Measurements from ENCODE around the gene FAM209B.

The FAM209B gene

DNA sequence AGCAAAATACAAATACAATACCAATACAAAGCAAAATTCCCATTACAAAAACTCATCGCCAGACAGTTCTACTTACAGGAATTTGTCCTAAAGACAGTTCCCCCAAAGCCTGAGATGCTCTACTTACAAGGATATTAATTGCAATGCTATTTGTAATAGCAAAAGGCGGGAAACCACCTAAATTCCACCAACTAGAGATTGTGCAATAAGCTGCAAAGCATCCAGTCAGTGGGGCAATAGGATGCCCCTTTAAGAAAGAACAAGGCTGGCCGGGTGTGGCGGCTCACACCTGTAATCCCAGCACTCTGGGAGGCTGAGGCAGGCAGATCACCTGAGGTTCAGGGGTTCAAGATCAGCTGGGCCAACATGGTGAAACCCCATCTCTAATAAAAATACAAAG, 39.1 kb downstream of the FAM209B start:
- H3K4me3 ChIP-seq (ENCODE audit: low read length in 2 of 2), result no peak overlapping the region
- no peak overlapping the region for H3K27ac ChIP-seq (ENCODE audit: low read length)
- H3K27me3 ChIP-seq (ENCODE audit: control insufficient read depth in 1 of 2, insufficient read depth in 2 of 2, low read length in 2 of 2), result no peaks in the 10 kb centered on the region
- peaks cover 0 to 3% of the 10 kb centered on the region in 2 donors for H3K9me3 ChIP-seq (ENCODE audit: control insufficient read depth in 2 of 2, low read length in 2 of 2)
- no peaks in the 10 kb centered on the region for H3K36me3 ChIP-seq (ENCODE audit: control insufficient read depth in 2 of 2, insufficient read depth in 2 of 2, low read length in 2 of 2)
- no peak overlapping the region for H3K9ac ChIP-seq (ENCODE audit: low read length in 2 of 2)
- H3K4me1 ChIP-seq (ENCODE audit: control insufficient read depth, insufficient read depth, low read length), result no peaks in the 10 kb centered on the region

DNA sequence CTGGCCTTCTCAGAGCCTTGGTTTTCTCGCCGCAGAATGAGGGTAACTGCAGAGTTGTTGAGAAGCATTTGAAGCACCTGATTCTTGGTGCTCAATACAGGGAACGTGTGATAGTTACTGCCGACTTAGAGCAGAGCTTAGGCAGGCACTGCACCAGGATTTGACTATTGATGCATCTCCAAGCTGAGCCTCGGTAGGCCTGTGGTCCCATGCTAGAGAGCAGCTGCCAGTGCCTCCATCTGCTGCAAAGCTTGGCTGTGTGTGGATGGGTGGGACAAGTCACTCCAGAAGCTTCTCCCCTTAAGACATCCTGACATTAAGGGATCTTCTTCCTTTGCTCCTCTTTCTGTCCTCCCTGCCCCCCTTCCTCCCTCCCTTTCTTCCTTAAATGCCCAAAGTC, 40.9 kb downstream of the FAM209B start:
- no peak overlapping the region for H3K4me3 ChIP-seq (ENCODE audit: low read length in 2 of 2)
- no peaks in the 10 kb centered on the region for H3K27me3 ChIP-seq (ENCODE audit: control insufficient read depth in 1 of 2, insufficient read depth in 2 of 2, low read length in 2 of 2)
- H3K4me1 ChIP-seq (ENCODE audit: control insufficient read depth, insufficient read depth, low read length), result no peaks in the 10 kb centered on the region
- H3K9ac ChIP-seq (ENCODE audit: low read length in 2 of 2), result no peak overlapping the region
- no peaks in the 10 kb centered on the region for H3K36me3 ChIP-seq (ENCODE audit: control insufficient read depth in 2 of 2, insufficient read depth in 2 of 2, low read length in 2 of 2)
- H3K27ac ChIP-seq (ENCODE audit: low read length), result no peak overlapping the region
- H3K9me3 ChIP-seq (ENCODE audit: control insufficient read depth in 2 of 2, low read length in 2 of 2), result peaks cover 0 to 3% of the 10 kb centered on the region in 2 donors

GRCh38 chr20:56574531-56575142, 41.6 kb downstream of the FAM209B start:
- H3K9me3 ChIP-seq (ENCODE audit: control insufficient read depth in 2 of 2, low read length in 2 of 2), result peaks cover 0 to 3% of the 10 kb centered on the region in 2 donors
- H3K36me3 ChIP-seq (ENCODE audit: control insufficient read depth in 2 of 2, insufficient read depth in 2 of 2, low read length in 2 of 2), result no peaks in the 10 kb centered on the region
- H3K4me1 ChIP-seq (ENCODE audit: control insufficient read depth, insufficient read depth, low read length), result no peaks in the 10 kb centered on the region
- no peaks in the 10 kb centered on the region for H3K27me3 ChIP-seq (ENCODE audit: control insufficient read depth in 1 of 2, insufficient read depth in 2 of 2, low read length in 2 of 2)
- no peak overlapping the region for H3K4me3 ChIP-seq (ENCODE audit: low read length in 2 of 2)
- no peak overlapping the region for H3K27ac ChIP-seq (ENCODE audit: low read length)
- H3K9ac ChIP-seq (ENCODE audit: low read length in 2 of 2), result no peak overlapping the region

- H3K27ac ChIP-seq (ENCODE audit: low read length), result no peak overlapping the region
- H3K9me3 ChIP-seq (ENCODE audit: control insufficient read depth in 2 of 2, low read length in 2 of 2), result peaks cover 0 to 3% of the 10 kb centered on the region in 2 donors
- no peak overlapping the region for H3K9ac ChIP-seq (ENCODE audit: low read length in 2 of 2)
- no peak overlapping the region for H3K4me3 ChIP-seq (ENCODE audit: low read length in 2 of 2)
- no peaks in the 10 kb centered on the region for H3K4me1 ChIP-seq (ENCODE audit: control insufficient read depth, insufficient read depth, low read length)
- no peaks in the 10 kb centered on the region for H3K27me3 ChIP-seq (ENCODE audit: control insufficient read depth in 1 of 2, insufficient read depth in 2 of 2, low read length in 2 of 2)
- H3K36me3 ChIP-seq (ENCODE audit: control insufficient read depth in 2 of 2, insufficient read depth in 2 of 2, low read length in 2 of 2), result no peaks in the 10 kb centered on the region
Measured at GRCh38 chr20:56575157-56575556, 42.1 kb downstream of the FAM209B start.

DNA sequence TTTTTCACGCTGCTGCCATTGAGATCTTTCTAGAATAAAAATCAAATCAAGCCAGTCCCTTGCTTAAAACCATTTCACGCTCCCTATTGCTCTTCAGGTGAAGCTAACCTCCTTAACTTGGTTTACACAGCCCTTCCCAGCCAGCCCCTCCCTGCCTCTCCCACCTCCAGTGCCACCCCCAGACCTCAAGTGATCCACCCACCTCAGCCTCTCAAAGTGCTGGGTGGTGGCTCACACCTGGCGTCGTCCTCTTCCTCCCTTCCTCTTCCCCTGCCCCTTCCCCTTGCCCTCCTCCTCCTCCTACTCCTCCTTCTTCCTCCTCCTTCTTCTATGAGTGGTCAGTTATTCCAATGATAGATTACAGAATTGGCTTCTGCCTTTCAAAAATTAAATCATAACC, 42.9 kb downstream of the FAM209B start:
- H3K4me3 ChIP-seq (ENCODE audit: low read length in 2 of 2), result no peak overlapping the region
- no peaks in the 10 kb centered on the region for H3K4me1 ChIP-seq (ENCODE audit: control insufficient read depth, insufficient read depth, low read length)
- no peaks in the 10 kb centered on the region for H3K36me3 ChIP-seq (ENCODE audit: control insufficient read depth in 2 of 2, insufficient read depth in 2 of 2, low read length in 2 of 2)
- H3K9me3 ChIP-seq (ENCODE audit: control insufficient read depth in 2 of 2, low read length in 2 of 2), result peaks cover 0 to 3% of the 10 kb centered on the region in 2 donors
- H3K27ac ChIP-seq (ENCODE audit: low read length), result no peak overlapping the region
- no peaks in the 10 kb centered on the region for H3K27me3 ChIP-seq (ENCODE audit: control insufficient read depth in 1 of 2, insufficient read depth in 2 of 2, low read length in 2 of 2)
- no peak overlapping the region for H3K9ac ChIP-seq (ENCODE audit: low read length in 2 of 2)

GRCh38 chr20:56579301-56579710, 46.3 kb downstream of the FAM209B start:
- H3K9me3 ChIP-seq (ENCODE audit: control insufficient read depth in 2 of 2, low read length in 2 of 2), result no peaks in the 10 kb centered on the region
- no peak overlapping the region for H3K4me3 ChIP-seq (ENCODE audit: low read length in 2 of 2)
- no peaks in the 10 kb centered on the region for H3K36me3 ChIP-seq (ENCODE audit: control insufficient read depth in 2 of 2, insufficient read depth in 2 of 2, low read length in 2 of 2)
- H3K27ac ChIP-seq (ENCODE audit: low read length), result no peak overlapping the region
- peaks cover 0 to 2% of the 10 kb centered on the region in 2 donors for H3K27me3 ChIP-seq (ENCODE audit: control insufficient read depth in 1 of 2, insufficient read depth in 2 of 2, low read length in 2 of 2)
- no peak overlapping the region for H3K9ac ChIP-seq (ENCODE audit: low read length in 2 of 2)
- H3K4me1 ChIP-seq (ENCODE audit: control insufficient read depth, insufficient read depth, low read length), result no peaks in the 10 kb centered on the region

DNA sequence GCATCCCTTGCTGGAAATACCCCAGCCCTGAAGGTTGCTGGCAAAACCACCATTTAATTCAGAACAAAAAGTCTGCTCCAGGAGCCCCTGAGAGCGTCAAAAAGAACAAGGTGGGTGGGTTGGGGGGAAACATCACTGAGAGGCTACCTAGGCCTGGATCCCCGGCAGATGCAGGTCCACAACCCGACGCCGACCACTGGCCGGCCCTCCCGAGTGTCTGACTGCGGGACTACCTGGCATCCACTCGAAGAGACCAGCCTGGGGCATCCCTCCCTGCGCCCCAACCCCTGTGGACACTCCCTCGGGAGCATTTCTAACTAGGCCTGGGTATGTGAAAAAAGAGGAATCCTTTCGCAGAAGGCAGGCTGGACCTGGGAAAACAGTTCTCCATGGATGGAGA, 47.2 kb downstream of the FAM209B start:
- H3K9ac ChIP-seq (ENCODE audit: low read length in 2 of 2), result no peak overlapping the region
- no peaks in the 10 kb centered on the region for H3K36me3 ChIP-seq (ENCODE audit: control insufficient read depth in 2 of 2, insufficient read depth in 2 of 2, low read length in 2 of 2)
- H3K4me1 ChIP-seq (ENCODE audit: control insufficient read depth, insufficient read depth, low read length), result no peaks in the 10 kb centered on the region
- no peak overlapping the region for H3K27ac ChIP-seq (ENCODE audit: low read length)
- no peak overlapping the region for H3K4me3 ChIP-seq (ENCODE audit: low read length in 2 of 2)
- no peaks in the 10 kb centered on the region for H3K9me3 ChIP-seq (ENCODE audit: control insufficient read depth in 2 of 2, low read length in 2 of 2)
- H3K27me3 ChIP-seq (ENCODE audit: control insufficient read depth in 1 of 2, insufficient read depth in 2 of 2, low read length in 2 of 2), result peaks cover 0 to 2% of the 10 kb centered on the region in 2 donors

- Histone ChIP-seq H3K27ac (ENCODE audit: low read length) (no peak overlapping the region), H3K9me3 (ENCODE audit: control insufficient read depth in 2 of 2, low read length in 2 of 2) (no peaks in the 10 kb centered on the region), H3K9ac (ENCODE audit: low read length in 2 of 2) (no peak overlapping the region), H3K36me3 (ENCODE audit: control insufficient read depth in 2 of 2, insufficient read depth in 2 of 2, low read length in 2 of 2) (no peaks in the 10 kb centered on the region), H3K4me1 (ENCODE audit: control insufficient read depth, insufficient read depth, low read length) (no peaks in the 10 kb centered on the region), H3K4me3 (ENCODE audit: low read length in 2 of 2) (no peak overlapping the region), H3K27me3 (ENCODE audit: control insufficient read depth in 1 of 2, insufficient read depth in 2 of 2, low read length in 2 of 2) (peaks cover 0 to 2% of the 10 kb centered on the region in 2 donors)
Measured at GRCh38 chr20:56581701-56582100, 48.7 kb downstream of the FAM209B start.

DNA sequence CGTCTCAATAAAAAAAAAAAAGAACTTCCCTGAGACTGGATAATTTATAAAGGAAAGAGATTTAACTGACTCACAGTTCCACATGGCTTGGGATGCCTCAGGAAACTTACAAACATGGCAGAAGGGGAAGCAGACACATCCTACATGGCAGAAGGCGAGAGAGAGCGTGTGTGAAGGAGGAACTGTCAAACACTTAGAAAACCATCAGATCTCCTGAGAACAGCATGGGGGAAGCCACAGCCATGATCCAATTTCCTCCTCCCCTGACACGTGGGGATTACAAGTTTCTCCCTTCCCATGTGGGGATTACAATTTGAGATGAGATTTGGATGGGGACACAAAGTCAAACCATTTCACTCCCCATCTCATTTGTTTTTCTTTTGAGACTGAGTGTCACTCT, 49.5 kb downstream of the FAM209B start:
- H3K4me3 ChIP-seq (ENCODE audit: low read length in 2 of 2), result no peak overlapping the region
- no peak overlapping the region for H3K27ac ChIP-seq (ENCODE audit: low read length)
- H3K9ac ChIP-seq (ENCODE audit: low read length in 2 of 2), result no peak overlapping the region
- no peaks in the 10 kb centered on the region for H3K36me3 ChIP-seq (ENCODE audit: control insufficient read depth in 2 of 2, insufficient read depth in 2 of 2, low read length in 2 of 2)
- peaks cover 0 to 2% of the 10 kb centered on the region in 2 donors for H3K27me3 ChIP-seq (ENCODE audit: control insufficient read depth in 1 of 2, insufficient read depth in 2 of 2, low read length in 2 of 2)
- no peaks in the 10 kb centered on the region for H3K4me1 ChIP-seq (ENCODE audit: control insufficient read depth, insufficient read depth, low read length)
- no peaks in the 10 kb centered on the region for H3K9me3 ChIP-seq (ENCODE audit: control insufficient read depth in 2 of 2, low read length in 2 of 2)

DNA sequence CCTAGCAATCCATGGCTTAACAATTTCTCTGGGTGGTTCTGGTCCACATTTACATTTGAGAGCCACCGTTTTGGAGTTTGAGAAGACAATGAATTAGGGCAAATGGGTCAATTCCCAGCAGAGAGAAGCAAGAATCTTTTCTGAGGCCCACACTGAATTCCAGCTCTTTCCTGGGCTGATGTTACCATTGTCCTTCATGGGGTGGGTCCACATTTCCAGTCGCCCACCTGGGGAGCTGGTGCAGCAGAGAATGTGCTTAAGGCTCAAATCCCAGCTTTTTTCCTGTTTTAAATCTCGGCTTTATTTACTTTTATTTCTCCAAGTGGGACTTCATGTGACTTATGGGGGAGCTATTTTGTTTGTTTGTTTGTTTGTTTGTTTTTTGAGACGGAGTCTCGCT, 51.9 kb downstream of the FAM209B start:
- peaks cover 0 to 2% of the 10 kb centered on the region in 2 donors for H3K27me3 ChIP-seq (ENCODE audit: control insufficient read depth in 1 of 2, insufficient read depth in 2 of 2, low read length in 2 of 2)
- no peaks in the 10 kb centered on the region for H3K36me3 ChIP-seq (ENCODE audit: control insufficient read depth in 2 of 2, insufficient read depth in 2 of 2, low read length in 2 of 2)
- H3K9ac ChIP-seq (ENCODE audit: low read length in 2 of 2), result no peak overlapping the region
- H3K4me3 ChIP-seq (ENCODE audit: low read length in 2 of 2), result no peak overlapping the region
- H3K9me3 ChIP-seq (ENCODE audit: control insufficient read depth in 2 of 2, low read length in 2 of 2), result no peaks in the 10 kb centered on the region
- H3K27ac ChIP-seq (ENCODE audit: low read length), result no peak overlapping the region
- H3K4me1 ChIP-seq (ENCODE audit: control insufficient read depth, insufficient read depth, low read length), result no peaks in the 10 kb centered on the region
